Suprapubic skin (tissue), 4 donors: Measurements from ENCODE around the gene THSD7A. TPM values are rescaled to one million over a fixed set of nuclear protein-coding genes. Genes with fewer than 3 reads are reported as not detected.

Experiments
- DNase-seq, 2 donors: peaks; one replicate each; pipeline ENCODE4 v3.0.0-alpha.2; 2019; ENCODE audit warnings: low spot score in 2 of 2
- H3K27ac ChIP-seq: fragments of 200-600 bp; sonication (generic); one replicate; pipeline ENCODE4 v1.5.1; 2019
- H3K27me3 ChIP-seq: fragments of 200-600 bp; sonication (generic); one replicate; pipeline ENCODE4 v1.5.1; 2019
- H3K36me3 ChIP-seq: fragments of 200-600 bp; sonication (generic); one replicate; pipeline ENCODE4 v1.5.1; 2019
- H3K4me1 ChIP-seq: fragments of 200-600 bp; sonication (generic); one replicate; pipeline ENCODE4 v1.5.1; 2019
- H3K4me3 ChIP-seq: fragments of 200-600 bp; sonication (generic); one replicate; pipeline ENCODE4 v1.5.1; 2019; ENCODE audit warnings: mild to moderate bottlenecking
- H3K9me3 ChIP-seq: fragments of 200-600 bp; sonication (generic); one replicate; pipeline ENCODE4 v1.5.1; 2019
- CTCF ChIP-seq, 2 donors: fragments of 200-600 bp in 1 of 2; fragments of 450-650 bp in 1 of 2; sonication (generic) in 1 of 2; IDR thresholded peaks; one replicate each; pipeline ENCODE4 v1.5.1; 2016 to 2019; ENCODE audit warnings: antibody characterized with exemption in 2 of 2, mild to moderate bottlenecking in 1 of 2, moderate library complexity in 1 of 2
- EP300 ChIP-seq: sonication (generic); formaldehyde crosslinking; IDR thresholded peaks from one replicate; pipeline ENCODE4 v1.6.1; 2017; ENCODE audit warnings: antibody characterized with exemption
- POLR2A ChIP-seq, 2 donors: fragments of 450-650 bp; IDR thresholded peaks; one replicate each; pipeline ENCODE4 v1.6.1; 2017; ENCODE audit warnings: antibody characterized with exemption in 2 of 2, mild to moderate bottlenecking in 2 of 2, moderate library complexity in 2 of 2
- POLR2AphosphoS5 ChIP-seq, 3 donors: sonication (generic); formaldehyde crosslinking; IDR thresholded peaks; one replicate each; pipeline ENCODE4 v1.6.1; 2017; ENCODE audit warnings: antibody characterized with exemption in 3 of 3
- WGBS: methylation state at CpG from one replicate; pipeline ENCODE4 v1.1.5; 2018; 5-methylcytosine and 5-hydroxymethylcytosine counted together
- total RNA-seq, 4 donors: library from RNA; depleted of rRNA; stranded (reverse); fragments of >200 nt; gene quantifications; one replicate each; pipeline ENCODE4 v1.1.0, GENCODE V29; 2016

The THSD7A gene
- total RNA-seq, 4 donors from 2014 or later = 0.42 to 5.4 (median 1.2) TPM

GRCh38 chr7:11413901-11414300 is 418.1 kb downstream of the THSD7A start:
- no peaks in the 10 kb centered on the region for H3K27me3 ChIP-seq
- H3K9me3 ChIP-seq = no peaks in the 10 kb centered on the region
- no peaks in the 10 kb centered on the region for H3K36me3 ChIP-seq
- no peak overlapping the region for H3K4me3 ChIP-seq
- no peak overlapping the region for H3K27ac ChIP-seq
- no peak for DNase-seq
- no peaks in the 10 kb centered on the region for H3K4me1 ChIP-seq
- no peak for TF ChIP-seq POLR2A (IDR thresholded peaks at IDR 0.05)
- no peak for TF ChIP-seq POLR2AphosphoS5 (IDR thresholded peaks at IDR 0.05)
- no peak for TF ChIP-seq EP300
- TF ChIP-seq CTCF (IDR thresholded peaks at IDR 0.05) = no peak

DNA sequence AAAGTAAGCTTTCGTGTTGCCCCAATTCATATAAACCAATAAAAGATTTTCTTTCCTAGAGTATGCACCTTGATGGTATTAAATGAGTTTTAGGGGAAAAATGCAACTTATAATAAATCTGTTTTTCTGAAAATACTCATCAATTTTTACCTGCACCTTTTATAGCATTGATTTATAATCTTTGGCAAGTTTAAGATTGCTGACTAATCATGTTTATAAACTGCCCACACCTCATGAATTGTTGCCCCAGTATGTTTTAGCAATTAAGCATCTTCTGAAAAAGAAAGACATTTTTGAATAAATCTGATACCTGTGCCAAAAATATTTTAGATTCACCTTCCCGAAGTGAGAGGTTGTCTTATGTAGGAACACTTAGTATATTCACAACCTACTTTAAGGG is 420.0 kb downstream of the THSD7A start:
- WGBS = 58% methylated on average over 2 of the region's 2 CpGs
- Histone ChIP-seq H3K27ac (no peak overlapping the region), H3K4me1 (no peaks in the 10 kb centered on the region), H3K27me3 (no peaks in the 10 kb centered on the region), H3K36me3 (no peaks in the 10 kb centered on the region), H3K4me3 (no peak overlapping the region), H3K9me3 (no peaks in the 10 kb centered on the region)
- TF ChIP-seq POLR2AphosphoS5 (IDR thresholded peaks at IDR 0.05) (no peak), POLR2A (IDR thresholded peaks at IDR 0.05) (no peak), CTCF (IDR thresholded peaks at IDR 0.05) (no peak), EP300 (no peak)
- DNase-seq = no peak

DNA sequence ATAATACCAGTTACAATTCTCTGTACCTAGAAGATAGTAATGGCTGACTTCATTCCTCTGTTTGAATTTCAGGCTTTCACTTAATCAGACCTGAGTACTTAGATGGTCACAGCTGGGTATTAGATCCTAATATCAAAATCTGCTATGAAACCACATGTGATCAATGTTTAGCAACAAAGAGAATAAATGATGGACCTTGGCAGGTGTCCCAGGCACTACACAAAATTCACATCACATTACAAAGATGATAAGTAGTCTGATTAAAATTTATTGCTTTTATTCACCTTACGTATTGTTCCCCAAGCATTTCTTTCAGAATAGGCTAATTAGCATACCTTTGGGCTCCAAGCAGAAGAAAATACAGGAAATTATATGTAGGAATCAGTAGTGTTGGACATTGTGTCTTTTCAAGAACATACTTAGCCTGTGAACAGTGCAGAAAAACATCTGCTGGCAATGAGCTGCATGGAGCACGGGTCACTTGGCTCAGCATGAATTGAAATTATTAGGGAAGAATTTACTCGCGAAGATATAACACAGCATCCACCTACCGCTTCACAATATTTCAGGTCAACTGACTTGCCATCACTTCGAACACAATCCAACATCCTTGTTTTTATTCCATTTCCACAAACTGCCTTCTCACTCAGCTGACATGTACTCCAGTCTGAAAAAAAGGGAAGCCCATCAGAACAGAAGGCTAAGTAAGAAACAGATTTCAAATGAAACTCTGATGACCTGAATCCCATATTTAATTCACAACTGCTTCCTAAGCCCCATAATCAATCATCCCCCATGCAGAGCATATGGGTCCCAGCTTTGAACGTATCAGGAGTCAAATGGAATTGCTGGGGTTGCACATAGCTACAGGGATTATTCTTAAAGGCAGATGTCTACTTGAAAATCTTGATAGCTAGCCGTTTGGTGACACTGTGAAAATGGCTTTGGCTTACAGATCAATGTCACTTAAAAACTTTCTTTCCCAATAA is 421.0 kb downstream of the THSD7A start:
- Histone ChIP-seq H3K36me3 (no peaks in the 10 kb centered on the region), H3K27me3 (no peaks in the 10 kb centered on the region), H3K27ac (no peak overlapping the region), H3K4me3 (no peak overlapping the region), H3K9me3 (no peaks in the 10 kb centered on the region), H3K4me1 (no peaks in the 10 kb centered on the region)
- no peak for TF ChIP-seq CTCF (IDR thresholded peaks at IDR 0.05)
- TF ChIP-seq POLR2AphosphoS5 (IDR thresholded peaks at IDR 0.05) = no peak
- TF ChIP-seq POLR2A (IDR thresholded peaks at IDR 0.05) = no peak
- TF ChIP-seq EP300 = no peak
- DNase-seq = no peak
- WGBS = 65% methylated on average over 8 of the region's 8 CpGs

DNA sequence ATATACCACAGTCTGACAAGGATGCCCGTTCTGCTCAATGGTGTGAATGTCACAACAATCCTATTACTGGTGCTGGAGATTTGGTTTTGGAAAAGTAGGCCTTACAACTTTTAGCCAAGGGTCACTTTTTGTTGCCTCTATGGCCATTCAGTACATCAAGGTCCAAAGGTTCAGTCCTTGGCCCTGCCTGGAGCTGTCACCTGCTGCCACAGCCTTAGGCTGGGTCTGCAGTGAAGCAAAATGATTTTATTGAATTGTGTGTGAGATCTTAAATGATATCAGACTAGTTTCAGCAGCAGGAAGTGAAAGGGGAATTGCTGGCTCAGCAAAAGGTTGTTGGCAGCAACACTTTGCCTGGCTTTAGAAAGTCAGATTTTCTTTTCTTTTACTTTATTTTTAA is 427.6 kb downstream of the THSD7A start:
- WGBS = 88% methylated on average over 1 of the region's 1 CpG
- Histone ChIP-seq H3K9me3 (no peaks in the 10 kb centered on the region), H3K4me1 (no peaks in the 10 kb centered on the region), H3K27me3 (no peaks in the 10 kb centered on the region), H3K36me3 (no peaks in the 10 kb centered on the region), H3K27ac (no peak overlapping the region), H3K4me3 (no peak overlapping the region)
- no peak for DNase-seq
- TF ChIP-seq POLR2AphosphoS5 (IDR thresholded peaks at IDR 0.05) = no peak
- TF ChIP-seq CTCF (IDR thresholded peaks at IDR 0.05) = no peak
- no peak for TF ChIP-seq POLR2A (IDR thresholded peaks at IDR 0.05)
- no peak for TF ChIP-seq EP300

- no peak overlapping the region for H3K4me3 ChIP-seq
- 58% methylated on average over 1 of the region's 1 CpG for WGBS
- H3K27me3 ChIP-seq = no peaks in the 10 kb centered on the region
- H3K9me3 ChIP-seq = no peaks in the 10 kb centered on the region
- TF ChIP-seq POLR2AphosphoS5 (IDR thresholded peaks at IDR 0.05) (no peak), CTCF (IDR thresholded peaks at IDR 0.05) (no peak), POLR2A (IDR thresholded peaks at IDR 0.05) (no peak), EP300 (no peak)
- no peaks in the 10 kb centered on the region for H3K4me1 ChIP-seq
- no peak overlapping the region for H3K27ac ChIP-seq
- H3K36me3 ChIP-seq = no peaks in the 10 kb centered on the region
- no peak for DNase-seq
Measured at GRCh38 chr7:11403781-11404180, 428.2 kb downstream of the THSD7A start.
